ENCODE results near the gene TNRC18.
"Not testable (repeated sequence)": the region's sequence is repeated elsewhere in the genome, so short reads cannot be mapped to it uniquely, and the experiment has no call there.

TNRC18 gene

GRCh38 chr7:5310822-5311405 is 112.7 kb downstream of the TNRC18 start:
- DNase-seq: no peak

- DNase-seq: no peak
Measured at GRCh38 chr7:5309146-5309545, 114.5 kb downstream of the TNRC18 start.

- not testable (repeated sequence) for DNase-seq
Measured at GRCh38 chr7:5307221-5308142, 116.2 kb downstream of the TNRC18 start.

- DNase-seq: not testable (repeated sequence)
Measured at GRCh38 chr7:5305050-5305449, 118.6 kb downstream of the TNRC18 start.

GRCh38 chr7:5303591-5304505 is 119.8 kb downstream of the TNRC18 start:
- no peak for DNase-seq

GRCh38 chr7:5303061-5303460 is 120.6 kb downstream of the TNRC18 start:
- DNase-seq: no peak

- no peak for DNase-seq
Measured at GRCh38 chr7:5302577-5302976, 121.1 kb downstream of the TNRC18 start.

- DNase-seq: no peak
Measured at GRCh38 chr7:5300366-5300765, 123.3 kb downstream of the TNRC18 start.

GRCh38 chr7:5296611-5297226 is 126.9 kb downstream of the TNRC18 start:
- DNase-seq: no peak

- no peak for DNase-seq
Measured at GRCh38 chr7:5296015-5296610, 127.5 kb downstream of the TNRC18 start.

- no peak for DNase-seq
Measured at GRCh38 chr7:5295039-5296014, 128.3 kb downstream of the TNRC18 start.

GRCh38 chr7:5294169-5294987 is 129.3 kb downstream of the TNRC18 start:
- DNase-seq: no peak

- DNase-seq: not testable (repeated sequence)
Measured at GRCh38 chr7:5291711-5292335, 131.8 kb downstream of the TNRC18 start.

GRCh38 chr7:5291301-5291700 is 132.3 kb downstream of the TNRC18 start:
- DNase-seq: no peak

GRCh38 chr7:5289355-5289754 is 134.3 kb downstream of the TNRC18 start:
- no peak for DNase-seq

GRCh38 chr7:5288560-5288959 is 135.1 kb downstream of the TNRC18 start:
- DNase-seq: not testable (repeated sequence)

- DNase-seq: no peak
Measured at GRCh38 chr7:5287802-5288201, 135.8 kb downstream of the TNRC18 start.

- DNase-seq: not testable (repeated sequence)
Measured at GRCh38 chr7:5287373-5287772, 136.3 kb downstream of the TNRC18 start.

- no peak for DNase-seq
Measured at GRCh38 chr7:5286933-5287332, 136.7 kb downstream of the TNRC18 start.

Data from NK-92 treated with Interleukin-12 subunit alpha and Interleukin-12 subunit beta, amount 100 ng/mL, for 24 hours (cell line).